Psoas muscle (tissue), 8 donors: Measurements from ENCODE around the gene GNB1L. TPM values are rescaled to one million over a fixed set of nuclear protein-coding genes. Genes with fewer than 3 reads are reported as not detected.

ENCODE experiments used
- ATAC-seq, 4 donors: fragments of 200-7000 bp; cut with Tn5 transposase; one replicate each; pipeline ENCODE4 v1.9.1; 2020; ENCODE audit warnings: moderate library complexity in 3 of 4, mild to moderate bottlenecking in 2 of 4
- DNase-seq, 2 donors: peaks; one replicate each; pipeline ENCODE4 v3.0.0-alpha.2; 2020
- H3K27ac ChIP-seq: fragments of 200-600 bp; one replicate; pipeline ENCODE4 v1.8.0; 2022
- H3K27me3 ChIP-seq, 3 donors: fragments of 200-600 bp in 1 of 3; one replicate each; pipeline versions ENCODE4 v1.6.1 to v1.8.0; 2013 to 2022; ENCODE audit warnings: low read length in 2 of 3, mild to moderate bottlenecking in 2 of 3, moderate library complexity in 1 of 3; ENCODE audit not compliant: insufficient read depth in 3 of 3
- H3K36me3 ChIP-seq, 2 donors: fragments of 200-600 bp in 1 of 2; one replicate each; pipeline versions ENCODE4 v1.6.1 to v1.8.0; 2013 to 2022; ENCODE audit warnings: low read depth in 1 of 2, mild to moderate bottlenecking in 1 of 2, moderate library complexity in 1 of 2; ENCODE audit not compliant: insufficient read depth in 1 of 2
- H3K4me1 ChIP-seq: fragments of 200-600 bp; one replicate; pipeline ENCODE4 v1.8.0; 2022
- H3K4me3 ChIP-seq: fragments of 200-600 bp; one replicate; pipeline ENCODE4 v1.8.0; 2022; ENCODE audit warnings: mild to moderate bottlenecking
- H3K9me3 ChIP-seq: fragments of 200-600 bp; one replicate; pipeline ENCODE4 v1.8.0; 2022
- CTCF ChIP-seq: fragments of 200-600 bp; IDR thresholded peaks from one replicate; pipeline ENCODE4 v1.8.0; 2022; ENCODE audit warnings: antibody characterized with exemption
- WGBS, 3 donors: extraction: QIAGEN DNeasy Blood & Tissue Kit; methylation state at CpG; one replicate each; pipeline versions ENCODE4 v1.1.6 to v1.1.7; 2013; 5-methylcytosine and 5-hydroxymethylcytosine counted together
- intact Hi-C, 2 donors: fragments of 100-400 bp; cut with DNase I; formaldehyde crosslinking; loops; one replicate each; pipeline versions ENCODE4 v1.11.0 to v1.14.2; 2022
- polyA plus RNA-seq, 3 donors: library from polyadenylated mRNA; stranded (reverse); fragments of 200-250 nt; gene quantifications; one replicate each; pipeline ENCODE4 v1.2.3, GENCODE V29; 2013
- total RNA-seq, 4 donors: library from RNA; stranded (reverse); fragmentation: NEBNext Ultra II Directional in 2 of 4; extraction: Animal tissue kit (Norgen Biotek cat#: 25700) in 2 of 4; gene quantifications; one replicate each; pipeline versions ENCODE4 v1.2.1 to v1.2.4, GENCODE V29; 2021 to 2023
- donor health status: healthy with polysubstance abuse.
- donor health status: DM: no; HTN: no; CAD: no; lungs with moderate emphysema.
- donor health status: Bipolar disorder and iron deficiency.
- donor health status: healthy.
- donor health status: DM: yes; HTN: yes; CAD: no.
- donor health status: DM: no; HTN: no; CAD: no.
- donor health status: DM: no; HTN: no; CAD: no.
- donor health status: DM: yes; HTN: yes; CAD: no.

GNB1L gene
- total and polyA plus RNA-seq, 7 donors = 1.5 to 7.6 (median 3.3) TPM

- DNase-seq = no peak
- Histone ChIP-seq H3K36me3 (peaks cover 0 to 43% of the 10 kb centered on the region in 2 donors), H3K9me3 (no peaks in the 10 kb centered on the region), H3K27ac (no peak overlapping the region), H3K4me3 (no peak overlapping the region), H3K27me3 (no peaks in the 10 kb centered on the region), H3K4me1 (no peaks in the 10 kb centered on the region)
- ATAC-seq = no peak
- 75 to 80% (median 75%) methylated on average over 7 of the region's 7 CpGs for WGBS, 3 donors
- intact Hi-C loops = no loop called here
- TF ChIP-seq CTCF = no peak
Measured at GRCh38 chr22:19902245-19902715, 47.6 kb upstream of the GNB1L start.

- WGBS, 3 donors = 91 to 92% (median 92%) methylated on average over 11 of the region's 11 CpGs
- intact Hi-C loops = no loop called here
- DNase-seq = no peak
- no peaks in the 10 kb centered on the region for H3K4me1 ChIP-seq
- H3K9me3 ChIP-seq = no peaks in the 10 kb centered on the region
- ATAC-seq = no peak
- peaks cover 0 to 48% of the 10 kb centered on the region in 2 donors for H3K36me3 ChIP-seq
- no peak overlapping the region for H3K27ac ChIP-seq
- no peaks in the 10 kb centered on the region for H3K27me3 ChIP-seq
- H3K4me3 ChIP-seq = no peak overlapping the region
- no peak for TF ChIP-seq CTCF
Measured at GRCh38 chr22:19901577-19902244, 47.0 kb upstream of the GNB1L start.

- no peak for DNase-seq
- Histone ChIP-seq H3K27me3 (no peaks in the 10 kb centered on the region), H3K4me3 (no peak overlapping the region), H3K27ac (no peak overlapping the region), H3K9me3 (no peaks in the 10 kb centered on the region), H3K36me3 (peaks cover 0 to 44% of the 10 kb centered on the region in 2 donors), H3K4me1 (no peaks in the 10 kb centered on the region)
- no peak for TF ChIP-seq CTCF
- no peak for ATAC-seq
- 87 to 91% (median 88%) methylated on average over 13 of the region's 13 CpGs for WGBS, 3 donors
- intact Hi-C loops = no loop called here
Measured at GRCh38 chr22:19900707-19901436, 46.2 kb upstream of the GNB1L start.

- Histone ChIP-seq H3K27ac (no peak overlapping the region), H3K9me3 (no peaks in the 10 kb centered on the region), H3K36me3 (peaks cover under 1 to 57% of the 10 kb centered on the region in 2 donors), H3K4me3 (no peak overlapping the region), H3K4me1 (no peaks in the 10 kb centered on the region), H3K27me3 (no peaks in the 10 kb centered on the region)
- no peak for DNase-seq
- no peak for ATAC-seq
- intact Hi-C loops = no loop called here
- TF ChIP-seq CTCF = no peak
- WGBS, 3 donors = 86 to 89% (median 87%) methylated on average over 16 of the region's 16 CpGs
Measured at GRCh38 chr22:19898831-19899567, 44.3 kb upstream of the GNB1L start.
